HCT116 (cell line): ENCODE measurements around the gene TMEM131. TPM values are rescaled to one million over a fixed set of nuclear protein-coding genes. Genes with fewer than 3 reads are reported as not detected.
"Not testable (repeated sequence)": the region's sequence is repeated elsewhere in the genome, so short reads cannot be mapped to it uniquely, and the experiment has no call there.

Source experiments
- ATAC-seq: fragments of 200-7000 bp; cut with Tn5 transposase; 2 replicates; pipeline ENCODE4 v1.9.1; 2020; ENCODE audit warnings: mild to moderate bottlenecking, moderate library complexity
- BruUV-seq: library from RNA; stranded (reverse); fragments of 400-500 nt; replicated peaks from 2 replicates; lab custom pipeline; 2021; lab: Mats Ljungman, UMichigan
- CTCF ChIA-PET: fragments of 300-600 bp; sonication (Branson Sonifier 250); formaldehyde crosslinking; loops from one replicate; lab custom pipeline; 2021; ENCODE audit warnings: antibody characterized with exemption; lab: Charles Lee
- POLR2A ChIA-PET: fragments of 300-600, 350-600 bp; sonication (Branson Sonifier 250); formaldehyde crosslinking; loops from one replicate; lab custom pipeline; 2021; ENCODE audit warnings: antibody characterized with exemption; lab: Charles Lee
- RAD21 ChIA-PET, 2 experiments: fragments of 300-600 bp; sonication (Branson Sonifier 250); formaldehyde crosslinking; loops; one replicate each; lab custom pipeline; 2023; ENCODE audit warnings: low total read pairs in 2 of 2; ENCODE audit not compliant: uncharacterized antibody in 2 of 2, unreplicated experiment in 2 of 2, low non-redundant PET in 1 of 2; lab: Charles Lee
- DNase-seq: peaks from one replicate; pipeline ENCODE4 v3.0.0-alpha.2; 2010; ENCODE audit warnings: low read depth, low spot score
- H2AFZ ChIP-seq: fragments of 200-600 bp; shearing (Covaris generic), sonication (generic); 2 replicates; pipeline ENCODE4 v1.6.1; 2017; ENCODE audit warnings: low read depth, mixed run types, mixed read lengths, antibody characterized with exemption, low read length; ENCODE audit not compliant: poor library complexity, severe bottlenecking
- H3K27ac ChIP-seq: 2 replicates; pipeline ENCODE4 v1.5.1; 2012; ENCODE audit warnings: low read depth, low read length
- H3K27me3 ChIP-seq: fragments of 200-600 bp; sonication (generic); 2 replicates; pipeline ENCODE4 v1.6.1; 2016; ENCODE audit warnings: mixed run types, low read length, mixed read lengths; ENCODE audit not compliant: insufficient read depth
- H3K36me3 ChIP-seq, 2 experiments: fragments of 200-500 bp in 1 of 2; fragments of 200-600 bp in 1 of 2; sonication (Bioruptor generic) in 1 of 2; sonication (generic) in 1 of 2; 2 replicates each; pipeline versions ENCODE4 v1.5.1 to v1.6.1; 2014 to 2016; ENCODE audit warnings: low read length in 2 of 2, inconsistent platforms in 1 of 2, mixed read lengths in 1 of 2, mixed run types in 1 of 2; ENCODE audit not compliant: insufficient read depth in 2 of 2, control insufficient read depth in 1 of 2
- H3K4me1 ChIP-seq, 2 experiments: fragments of 200-600 bp in 1 of 2; sonication (generic) in 1 of 2; 2 replicates each; pipeline versions ENCODE4 v1.5.1 to v1.6.1; 2012 to 2017; ENCODE audit warnings: low read length in 2 of 2, inconsistent platforms in 1 of 2, mild to moderate bottlenecking in 1 of 2, mixed read lengths in 1 of 2, mixed run types in 1 of 2, moderate library complexity in 1 of 2; ENCODE audit not compliant: insufficient read depth in 2 of 2, control insufficient read depth in 1 of 2
- H3K4me2 ChIP-seq: fragments of 200-600 bp; sonication (generic); 2 replicates; pipeline ENCODE4 v1.6.1; 2017; ENCODE audit warnings: mixed run types, low read length, mixed read lengths
- H3K4me3 ChIP-seq, 2 experiments: fragments of 200-600 bp in 1 of 2; sonication (generic) in 1 of 2; replicated peaks in 1 of 2; 2 replicates each; pipeline ENCODE4 v1.5.1; 2011 to 2016; ENCODE audit warnings: low read length in 2 of 2, control low read depth in 1 of 2, low read depth in 1 of 2, mild to moderate bottlenecking in 1 of 2, mixed read lengths in 1 of 2, mixed run types in 1 of 2
- H3K79me2 ChIP-seq: fragments of 200-600 bp; sonication (generic); 2 replicates; pipeline ENCODE4 v1.6.1; 2017; ENCODE audit warnings: mild to moderate bottlenecking, mixed run types, low read length, moderate library complexity, mixed read lengths; ENCODE audit not compliant: insufficient read depth
- H3K9ac ChIP-seq: fragments of 200-600 bp; sonication (generic); 2 replicates; pipeline ENCODE4 v1.6.1; 2016; ENCODE audit warnings: low read length, mixed read lengths
- H3K9me2 ChIP-seq: fragments of 200-600 bp; sonication (generic), shearing (Covaris generic); 2 replicates; pipeline ENCODE4 v1.6.1; 2017; ENCODE audit warnings: mixed run types, mild to moderate bottlenecking, moderate library complexity; ENCODE audit not compliant: insufficient read depth
- H3K9me3 ChIP-seq, 2 experiments: fragments of 200-500 bp in 1 of 2; fragments of 200-600 bp in 1 of 2; sonication (Bioruptor generic) in 1 of 2; sonication (generic) in 1 of 2; 2 replicates each; pipeline ENCODE4 v1.6.1; 2014 to 2017; ENCODE audit warnings: low read length in 2 of 2, mixed read lengths in 2 of 2, inconsistent platforms in 1 of 2, low read depth in 1 of 2, mild to moderate bottlenecking in 1 of 2, mixed run types in 1 of 2, moderate library complexity in 1 of 2; ENCODE audit not compliant: control insufficient read depth in 1 of 2, insufficient read depth in 1 of 2
- H4K20me1 ChIP-seq: fragments of 200-600 bp; sonication (generic), shearing (Covaris generic); 2 replicates; pipeline ENCODE4 v1.6.1; 2017; ENCODE audit warnings: mixed run types, mild to moderate bottlenecking, moderate library complexity; ENCODE audit not compliant: insufficient read depth
- intact Hi-C: fragments of 100-400 bp; cut with micrococcal nuclease; formaldehyde crosslinking; loops from 2 replicates; pipeline ENCODE4 v1.10.0; 2022
- total RNA-seq: library from RNA; stranded (reverse); gene quantifications from one replicate; pipeline ENCODE4 v1.2.1, GENCODE V29; 2021; ENCODE audit not compliant: unreplicated experiment
- TF ChIP-seq, protein P1 (sequence below), 3 experiments: fragments of 200-600 bp in 1 of 3; sonication (generic) in 1 of 3; IDR thresholded peaks in 2 of 3; conservative IDR thresholded peaks in 1 of 3; 2 replicates each; pipeline ENCODE4 v1.5.1; 2012 to 2017; ENCODE audit warnings: low read depth in 2 of 3, low read length in 2 of 3, antibody characterized with exemption in 1 of 3, borderline replicate concordance in 1 of 3, control low read depth in 1 of 3, mild to moderate bottlenecking in 1 of 3, mixed read lengths in 1 of 3, mixed run types in 1 of 3, moderate library complexity in 1 of 3; ENCODE audit not compliant: insufficient read depth in 1 of 3

TMEM131 gene
- total RNA-seq, 1 experiment from 2014 or later = 51.5 TPM

DNA sequence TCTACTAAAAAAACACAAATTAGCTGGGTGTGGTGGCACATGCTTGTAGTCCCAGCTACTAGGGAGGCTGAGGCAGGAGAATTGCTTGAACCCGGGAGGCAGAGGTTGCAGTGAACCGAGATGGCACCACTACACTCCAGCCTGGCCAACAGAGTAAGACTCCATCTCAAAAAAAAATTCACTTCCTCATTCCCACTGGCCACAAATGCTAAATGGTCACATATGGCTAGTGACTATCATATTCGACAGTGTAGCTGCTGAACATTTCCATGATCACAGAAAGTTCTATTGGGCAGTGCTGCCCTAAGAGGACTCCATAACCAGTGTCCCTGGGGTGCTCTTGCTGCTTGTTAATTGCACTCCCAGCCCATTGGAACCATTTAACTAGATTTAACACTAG lies 26.3 kb upstream of the TMEM131 start:
- H3K9me2 ChIP-seq, H3K4me1 ChIP-seq, RAD21 ChIA-PET, BruUV-seq, H2AFZ ChIP-seq, H3K27ac ChIP-seq, H3K4me3 ChIP-seq, H3K27me3 ChIP-seq, intact Hi-C loops, DNase-seq, H3K9ac ChIP-seq, H3K79me2 ChIP-seq, H3K36me3 ChIP-seq, CTCF ChIA-PET, H3K9me3 ChIP-seq, POLR2A ChIA-PET, H3K4me2 ChIP-seq, ATAC-seq, H4K20me1 ChIP-seq: not testable (repeated sequence)

- DNase-seq (no peak), ATAC-seq (no peak)
- Histone ChIP-seq H3K27me3 (no peaks in the 10 kb centered on the region), H3K4me2 (no peak overlapping the region), H3K9ac (no peak overlapping the region), H2AFZ (no peak overlapping the region), H3K4me1 (no peaks in the 10 kb centered on the region), H3K9me3 (no peaks in the 10 kb centered on the region), H3K79me2 (no peaks in the 10 kb centered on the region), H3K36me3 (no peaks in the 10 kb centered on the region), H3K4me3 (no peak overlapping the region), H3K9me2 (no peaks in the 10 kb centered on the region), H4K20me1 (no peaks in the 10 kb centered on the region), H3K27ac (no peak overlapping the region)
- RAD21 ChIA-PET = no interaction called here
- intact Hi-C loops = no loop called here
- BruUV-seq = no TSS peak
- TF ChIP-seq, protein P1, sequence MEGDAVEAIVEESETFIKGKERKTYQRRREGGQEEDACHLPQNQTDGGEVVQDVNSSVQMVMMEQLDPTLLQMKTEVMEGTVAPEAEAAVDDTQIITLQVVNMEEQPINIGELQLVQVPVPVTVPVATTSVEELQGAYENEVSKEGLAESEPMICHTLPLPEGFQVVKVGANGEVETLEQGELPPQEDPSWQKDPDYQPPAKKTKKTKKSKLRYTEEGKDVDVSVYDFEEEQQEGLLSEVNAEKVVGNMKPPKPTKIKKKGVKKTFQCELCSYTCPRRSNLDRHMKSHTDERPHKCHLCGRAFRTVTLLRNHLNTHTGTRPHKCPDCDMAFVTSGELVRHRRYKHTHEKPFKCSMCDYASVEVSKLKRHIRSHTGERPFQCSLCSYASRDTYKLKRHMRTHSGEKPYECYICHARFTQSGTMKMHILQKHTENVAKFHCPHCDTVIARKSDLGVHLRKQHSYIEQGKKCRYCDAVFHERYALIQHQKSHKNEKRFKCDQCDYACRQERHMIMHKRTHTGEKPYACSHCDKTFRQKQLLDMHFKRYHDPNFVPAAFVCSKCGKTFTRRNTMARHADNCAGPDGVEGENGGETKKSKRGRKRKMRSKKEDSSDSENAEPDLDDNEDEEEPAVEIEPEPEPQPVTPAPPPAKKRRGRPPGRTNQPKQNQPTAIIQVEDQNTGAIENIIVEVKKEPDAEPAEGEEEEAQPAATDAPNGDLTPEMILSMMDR (IDR thresholded peaks at IDR 0.05 in 2 of 3, conservative IDR thresholded peaks at IDR 0.05 in 1 of 3; ENCODE audit: borderline replicate concordance in 1 of 3, insufficient read depth in 1 of 3, low read depth in 2 of 3, low read length in 2 of 3) = no peak
- POLR2A ChIA-PET = no interaction called here
- CTCF ChIA-PET = no interaction called here
Measured at GRCh38 chr2:98020992-98021713, 25.4 kb upstream of the TMEM131 start.
